ENCODE measurements around the gene SAMSN1. TPM values are rescaled to one million over a fixed set of nuclear protein-coding genes. Genes with fewer than 3 reads are reported as not detected.

SAMSN1 gene
- total and polyA plus RNA-seq, 9 of the 15 experiments (the other 6 are each of a cell fraction or from before 2014, with no cell fraction given) = 101 to 223 (median 159) TPM

DNA sequence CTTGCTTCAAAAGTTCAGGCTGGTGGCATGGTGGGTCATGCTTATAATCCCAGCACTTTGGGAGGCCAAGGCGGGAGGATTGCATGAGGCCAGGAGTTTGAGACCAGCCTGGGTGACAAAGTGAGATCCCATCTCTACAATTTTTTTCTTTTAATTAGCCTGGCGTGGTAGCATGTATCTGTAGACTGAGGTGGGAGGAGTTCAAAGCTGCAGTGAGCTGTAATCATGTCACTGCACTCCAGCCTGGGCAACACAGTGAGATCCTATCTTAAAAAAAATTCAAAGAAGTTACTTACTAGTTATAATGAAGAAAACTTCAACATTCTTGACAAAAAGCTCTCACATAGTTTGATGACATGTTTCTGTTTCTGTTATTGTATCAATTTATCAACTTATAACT lies 45.2 kb downstream of the SAMSN1 start:
- Histone ChIP-seq H3K4me1 (replicated peaks in 1 of 2; ENCODE audit: control insufficient read depth in 2 of 2, insufficient read depth in 2 of 2, low read length in 2 of 2) (peaks cover 0 to 3% of the 10 kb centered on the region in 2 experiments; a peak in 2 of 5 replicates), H3K27ac (ENCODE audit: extremely low read depth, low read depth, low read length) (no peak overlapping the region), H4K20me1 (replicated peaks; ENCODE audit: control insufficient read depth, insufficient read depth, low read length) (no peaks in the 10 kb centered on the region), H3K27me3 (ENCODE audit: control insufficient read depth in 2 of 2, insufficient read depth in 2 of 2, low read length in 2 of 2) (no peaks in the 10 kb centered on the region), H3K9me3 (replicated peaks; ENCODE audit: control insufficient read depth, insufficient read depth, low read depth, low read length) (no peaks in the 10 kb centered on the region), H3K36me3 (ENCODE audit: control insufficient read depth, insufficient read depth, low read length) (peaks cover 100% of the 10 kb centered on the region), H3K4me3 (no peak overlapping the region), H3K79me2 (ENCODE audit: control insufficient read depth, insufficient read depth, low read length) (peaks cover 78% of the 10 kb centered on the region), H2AFZ (ENCODE audit: low read depth, low read length) (no peak overlapping the region), H3K9ac (ENCODE audit: insufficient read depth in 1 of 2, low read depth in 2 of 2, low read length in 2 of 2) (no peak overlapping the region), H3K9me1 (ENCODE audit: control insufficient read depth, insufficient read depth, low read length) (no peaks in the 10 kb centered on the region), H3K4me2 (ENCODE audit: insufficient read depth, low read length) (no peak overlapping the region)
- TF ChIP-seq GTF2A2 (tag; IDR thresholded peaks at IDR 0.05) (no peak), ZNF282 (CRISPR knock-in tag; IDR thresholded peaks at IDR 0.05) (no peak), ZNF143 (CRISPR knock-in tag; IDR thresholded peaks at IDR 0.05) (no peak), ZFP36 (IDR thresholded peaks at IDR 0.05; ENCODE audit: low read depth, low read length, partially characterized antibody) (no peak), ZNF121 (CRISPR knock-in tag; conservative IDR thresholded peaks at IDR 0.05) (peak; percentile 54), TAF7 (tag; IDR thresholded peaks at IDR 0.05) (no peak), ETV1 (tag; conservative IDR thresholded peaks at IDR 0.05; ENCODE audit: low read depth) (no peak), RBM25 (IDR thresholded peaks at IDR 0.05; ENCODE audit: low read depth, low read length, severe bottlenecking) (peak; percentile 61), SRF (CRISPR knock-in tag; IDR thresholded peaks at IDR 0.05) (no peak), MCM7 (IDR thresholded peaks at IDR 0.05) (no peak), ZNF224 (CRISPR knock-in tag; IDR thresholded peaks at IDR 0.05) (no peak)
- no peak for ATAC-seq
- FAIRE-seq = no peak
- 71% methylated on average over 2 of the region's 2 CpGs for WGBS (ENCODE audit: insufficient coverage, low coverage, missing lambda C conversion rate)
- BruUV-seq (replicated peaks) = no TSS peak
- POLR2A ChIA-PET = no interaction called here
- intact Hi-C loops (cut with micrococcal nuclease) (no loop called here), in situ Hi-C loops (cut with MboI) (no loop called here)
- DNase-seq (ENCODE audit: extremely low read depth in 1 of 4, low spot score in 3 of 4) = no peak
- CTCF ChIA-PET (ENCODE audit: low intra/inter-chr PET ratio) = no interaction called here

Measured in K562 (cell line).